OCI-LY1 (cell line): Measurements from ENCODE around the gene CYFIP1.

Experiments
- CTCF ChIP-seq: fragments of 200-600 bp; sonication (generic), shearing (Covaris generic); IDR thresholded peaks from 2 replicates; pipeline ENCODE4 v1.5.1; 2017; ENCODE audit warnings: mild to moderate bottlenecking, antibody characterized with exemption, low read length, moderate library complexity, mixed read lengths
- EZH2 ChIP-seq: fragments of 200-600 bp; sonication (generic), shearing (Covaris generic); IDR thresholded peaks from 2 replicates; pipeline ENCODE4 v1.8.0; 2017; ENCODE audit warnings: borderline replicate concordance, mixed run types, mild to moderate bottlenecking, antibody characterized with exemption, low read length, moderate library complexity, mixed read lengths

GRCh38 chr15:22973286-22973685 lies 6.9 kb downstream of the CYFIP1 start:
- TF ChIP-seq CTCF (no peak), EZH2 (no peak)
